ENCODE results near the gene PKN1. TPM values are rescaled to one million over a fixed set of nuclear protein-coding genes. Genes with fewer than 3 reads are reported as not detected.

PKN1 gene
- total RNA-seq, 1 experiment from 2014 or later: 138 TPM

DNA sequence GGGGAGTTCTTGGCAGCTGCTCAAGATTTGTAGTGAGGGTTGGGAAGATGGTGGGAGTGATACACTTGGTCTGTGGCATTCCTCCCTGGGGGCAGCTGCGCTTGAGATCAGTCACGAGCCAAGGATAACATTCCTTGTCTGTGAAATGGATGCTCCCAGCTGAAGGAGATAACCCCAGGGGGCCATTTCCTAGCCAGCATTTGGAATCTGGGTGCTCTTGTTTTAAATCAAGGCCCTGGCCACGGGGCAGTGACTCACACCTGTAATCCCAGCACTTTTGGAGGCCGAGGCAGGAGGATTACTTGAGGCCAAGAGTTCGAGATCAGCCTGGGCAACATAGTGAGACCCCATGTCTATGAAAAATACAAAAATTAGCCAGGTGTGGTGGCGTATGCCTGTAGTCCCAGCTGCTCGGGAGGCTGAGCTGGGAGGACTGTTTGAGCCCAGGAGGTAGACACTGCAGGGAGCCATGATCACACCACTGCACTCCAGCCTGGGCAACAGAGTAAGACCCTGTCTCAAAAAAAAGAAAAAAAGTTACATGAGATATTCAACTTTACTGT, 4.6 kb downstream of the PKN1 start:
- Mint-ChIP-seq H3K4me1 (ENCODE audit: low read depth, unreplicated experiment) (peaks cover 20% of the 10 kb centered on the region), H3K36me3 (ENCODE audit: insufficient read depth, unreplicated experiment) (peaks cover 31% of the 10 kb centered on the region), H3K9me3 (ENCODE audit: low read depth, unreplicated experiment) (no peaks in the 10 kb centered on the region), H3K4me3 (ENCODE audit: low read depth, unreplicated experiment) (no peak overlapping the region), H3K27ac (ENCODE audit: unreplicated experiment) (no peak overlapping the region), H3K27me3 (ENCODE audit: unreplicated experiment) (no peaks in the 10 kb centered on the region)
- DNase-seq: no peak
- no TSS peak for BruUV-seq (replicated peaks)
- intact Hi-C loops (cut with micrococcal nuclease; ENCODE audit: unreplicated experiment): no loop called here
- TF ChIP-seq, protein P1, sequence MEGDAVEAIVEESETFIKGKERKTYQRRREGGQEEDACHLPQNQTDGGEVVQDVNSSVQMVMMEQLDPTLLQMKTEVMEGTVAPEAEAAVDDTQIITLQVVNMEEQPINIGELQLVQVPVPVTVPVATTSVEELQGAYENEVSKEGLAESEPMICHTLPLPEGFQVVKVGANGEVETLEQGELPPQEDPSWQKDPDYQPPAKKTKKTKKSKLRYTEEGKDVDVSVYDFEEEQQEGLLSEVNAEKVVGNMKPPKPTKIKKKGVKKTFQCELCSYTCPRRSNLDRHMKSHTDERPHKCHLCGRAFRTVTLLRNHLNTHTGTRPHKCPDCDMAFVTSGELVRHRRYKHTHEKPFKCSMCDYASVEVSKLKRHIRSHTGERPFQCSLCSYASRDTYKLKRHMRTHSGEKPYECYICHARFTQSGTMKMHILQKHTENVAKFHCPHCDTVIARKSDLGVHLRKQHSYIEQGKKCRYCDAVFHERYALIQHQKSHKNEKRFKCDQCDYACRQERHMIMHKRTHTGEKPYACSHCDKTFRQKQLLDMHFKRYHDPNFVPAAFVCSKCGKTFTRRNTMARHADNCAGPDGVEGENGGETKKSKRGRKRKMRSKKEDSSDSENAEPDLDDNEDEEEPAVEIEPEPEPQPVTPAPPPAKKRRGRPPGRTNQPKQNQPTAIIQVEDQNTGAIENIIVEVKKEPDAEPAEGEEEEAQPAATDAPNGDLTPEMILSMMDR (IDR thresholded peaks at IDR 0.05; ENCODE audit: unreplicated experiment): no peak
- CTCF ChIA-PET: no interaction called here

DNA sequence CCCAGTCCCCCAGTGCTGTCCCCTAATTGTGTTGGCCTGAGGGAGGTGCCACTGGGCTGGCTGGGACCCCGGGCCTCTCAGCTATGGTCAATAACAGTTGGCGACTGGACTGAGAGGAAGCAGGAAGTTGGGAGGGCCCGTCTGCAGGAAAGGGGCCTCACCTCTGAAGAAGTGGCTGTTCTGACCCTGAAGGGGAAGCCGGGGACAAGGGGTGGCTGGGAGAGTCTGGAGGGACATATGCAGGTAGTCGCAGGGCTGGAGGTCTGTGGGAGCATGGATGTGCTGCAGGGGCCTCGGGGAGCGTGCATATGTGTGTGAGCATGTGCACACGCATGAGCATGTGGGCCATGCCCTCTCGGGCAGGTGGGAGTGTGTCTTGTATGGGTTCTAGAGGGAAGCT, 5.9 kb downstream of the PKN1 start:
- H3K4me1 Mint-ChIP-seq (ENCODE audit: low read depth, unreplicated experiment): peaks cover 20% of the 10 kb centered on the region
- CTCF ChIA-PET: no interaction called here
- H3K27me3 Mint-ChIP-seq (ENCODE audit: unreplicated experiment): no peaks in the 10 kb centered on the region
- no peaks in the 10 kb centered on the region for H3K9me3 Mint-ChIP-seq (ENCODE audit: low read depth, unreplicated experiment)
- no peak overlapping the region for H3K27ac Mint-ChIP-seq (ENCODE audit: unreplicated experiment)
- TF ChIP-seq, protein P1 (IDR thresholded peaks at IDR 0.05; ENCODE audit: unreplicated experiment): no peak
- intact Hi-C loops (cut with micrococcal nuclease; ENCODE audit: unreplicated experiment): no loop called here
- no TSS peak for BruUV-seq (replicated peaks)
- peaks cover 23% of the 10 kb centered on the region for H3K36me3 Mint-ChIP-seq (ENCODE audit: insufficient read depth, unreplicated experiment)
- H3K4me3 Mint-ChIP-seq (ENCODE audit: low read depth, unreplicated experiment): no peak overlapping the region
- no peak for DNase-seq

DNA sequence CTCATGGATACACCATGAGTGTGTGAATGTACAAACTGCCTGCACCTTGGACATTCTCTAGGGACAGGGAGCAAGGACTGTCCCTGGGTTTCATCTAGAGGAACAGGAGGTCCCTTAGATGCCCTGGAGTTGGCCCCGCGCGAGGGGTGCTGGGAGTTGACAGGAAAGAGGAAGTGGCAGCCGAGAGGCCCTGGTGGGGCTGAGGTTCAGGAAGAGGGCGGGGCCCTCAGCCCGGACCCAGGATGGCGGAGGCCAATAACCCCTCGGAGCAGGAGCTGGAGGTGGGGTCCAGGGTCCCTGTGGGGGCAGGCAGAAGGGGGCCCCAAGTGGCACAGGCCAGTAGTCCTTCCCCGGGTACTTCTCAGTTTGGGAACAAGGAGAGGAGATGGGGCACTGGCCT, 6.9 kb downstream of the PKN1 start:
- BruUV-seq (replicated peaks): no TSS peak
- no peak overlapping the region for H3K27ac Mint-ChIP-seq (ENCODE audit: unreplicated experiment)
- H3K27me3 Mint-ChIP-seq (ENCODE audit: unreplicated experiment): no peaks in the 10 kb centered on the region
- DNase-seq: no peak
- CTCF ChIA-PET: no interaction called here
- H3K9me3 Mint-ChIP-seq (ENCODE audit: low read depth, unreplicated experiment): no peaks in the 10 kb centered on the region
- H3K36me3 Mint-ChIP-seq (ENCODE audit: insufficient read depth, unreplicated experiment): peaks cover 17% of the 10 kb centered on the region
- peaks cover 12% of the 10 kb centered on the region for H3K4me1 Mint-ChIP-seq (ENCODE audit: low read depth, unreplicated experiment)
- TF ChIP-seq, protein P1 (IDR thresholded peaks at IDR 0.05; ENCODE audit: unreplicated experiment): no peak
- intact Hi-C loops (cut with micrococcal nuclease; ENCODE audit: unreplicated experiment): no loop called here
- no peak overlapping the region for H3K4me3 Mint-ChIP-seq (ENCODE audit: low read depth, unreplicated experiment)

DNA sequence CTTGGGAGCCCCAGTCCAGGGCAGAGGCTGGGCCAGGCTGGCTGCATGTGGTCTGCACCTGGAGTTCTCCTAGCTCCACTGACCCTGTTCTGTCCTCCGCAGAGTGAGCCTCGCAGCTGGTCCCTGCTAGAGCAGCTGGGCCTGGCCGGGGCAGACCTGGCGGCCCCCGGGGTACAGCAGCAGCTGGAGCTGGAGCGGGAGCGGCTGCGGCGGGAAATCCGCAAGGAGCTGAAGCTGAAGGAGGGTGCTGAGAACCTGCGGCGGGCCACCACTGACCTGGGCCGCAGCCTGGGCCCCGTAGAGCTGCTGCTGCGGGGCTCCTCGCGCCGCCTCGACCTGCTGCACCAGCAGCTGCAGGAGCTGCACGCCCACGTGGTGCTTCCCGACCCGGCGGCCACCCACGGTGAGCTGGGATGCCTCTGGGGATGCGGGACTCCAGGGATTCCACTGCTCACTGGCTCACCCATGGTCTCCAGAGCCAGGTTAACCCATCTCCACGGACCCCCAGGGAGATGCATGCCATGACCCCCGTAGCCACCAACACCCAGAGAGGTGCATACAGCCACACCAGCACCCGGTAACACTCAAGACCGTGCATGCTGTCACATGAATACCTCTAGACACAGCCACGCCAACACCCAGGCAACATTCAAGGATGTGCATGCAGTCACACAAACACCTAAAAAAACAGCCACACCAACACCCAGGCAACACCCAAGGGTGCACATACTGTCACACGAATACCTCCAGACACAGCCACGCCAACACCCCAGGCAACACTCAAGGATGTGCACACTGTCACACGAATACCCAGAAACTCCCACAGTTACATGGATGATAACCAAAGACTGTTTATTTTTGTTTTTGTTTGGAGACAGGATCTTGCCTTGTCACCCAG, 8.2 kb downstream of the PKN1 start:
- Mint-ChIP-seq H3K4me1 (ENCODE audit: low read depth, unreplicated experiment) (peaks cover 6% of the 10 kb centered on the region), H3K4me3 (ENCODE audit: low read depth, unreplicated experiment) (no peak overlapping the region), H3K9me3 (ENCODE audit: low read depth, unreplicated experiment) (no peaks in the 10 kb centered on the region), H3K36me3 (ENCODE audit: insufficient read depth, unreplicated experiment) (peaks cover 14% of the 10 kb centered on the region), H3K27me3 (ENCODE audit: unreplicated experiment) (no peaks in the 10 kb centered on the region), H3K27ac (ENCODE audit: unreplicated experiment) (no peak overlapping the region)
- intact Hi-C loops (cut with micrococcal nuclease; ENCODE audit: unreplicated experiment): no loop called here
- no peak for DNase-seq
- BruUV-seq (replicated peaks): no TSS peak
- CTCF ChIA-PET: no interaction called here
- TF ChIP-seq, protein P1 (IDR thresholded peaks at IDR 0.05; ENCODE audit: unreplicated experiment): no peak

Data from Calu3 (cell line).